ENCODE results near the gene CLCN4.

- TF ChIP-seq CTCF (tag by site-specific recombination; IDR thresholded peaks at IDR 0.05) (no peak), SETDB1 (IDR thresholded peaks at IDR 0.05; ENCODE audit: insufficient read length, low read length) (no peak), ZNF23 (tag by site-specific recombination; IDR thresholded peaks at IDR 0.05; ENCODE audit: borderline replicate concordance) (no peak), ZSCAN5A (tag by site-specific recombination; IDR thresholded peaks at IDR 0.05) (no peak), YY1 (tag by site-specific recombination; IDR thresholded peaks at IDR 0.05) (no peak), ZNF24 (tag by site-specific recombination; IDR thresholded peaks at IDR 0.05) (no peak), REST (tag by site-specific recombination; IDR thresholded peaks at IDR 0.05) (no peak), ZNF514 (tag by site-specific recombination; IDR thresholded peaks at IDR 0.05) (no peak), ZNF18 (tag by site-specific recombination; IDR thresholded peaks at IDR 0.05) (no peak), ZSCAN16 (tag by site-specific recombination; IDR thresholded peaks at IDR 0.05) (no peak), ATF2 (tag by site-specific recombination; IDR thresholded peaks at IDR 0.05; ENCODE audit: low read depth) (no peak)
Observed at GRCh38 chrX:10176121-10177003, 19.6 kb downstream of the CLCN4 start.

Measured in HEK293 (cell line).